ENCODE results near the gene ZBTB8OS.
A peak's percentile ranks its signal among the peaks of the same experiment; 100 is the strongest.
"Not testable (repeated sequence)": the region's sequence is repeated elsewhere in the genome, so short reads cannot be mapped to it uniquely, and the experiment has no call there.

The ZBTB8OS gene

GRCh38 chr1:32650248-32650751 lies at the start of gene ZBTB8OS:
Gene ZBTB8OS, minus strand, starts transcription at chr1:32650550. Its CDS starts 21 bp downstream, at chr1:32650529.
- peak; percentile 77 to 81 for DNase-seq (ENCODE audit: low read depth in 2 of 2)

- DNase-seq (ENCODE audit: low read depth in 2 of 2), result not testable (repeated sequence)
Observed at GRCh38 chr1:32696996-32697395, 46.6 kb upstream of the ZBTB8OS start.

GRCh38 chr1:32696041-32696440 lies 45.7 kb upstream of the ZBTB8OS start:
- no peak for DNase-seq (ENCODE audit: low read depth in 2 of 2)

GRCh38 chr1:32695098-32695904 lies 45.0 kb upstream of the ZBTB8OS start:
- no peak for DNase-seq (ENCODE audit: low read depth in 2 of 2)

- no peak for DNase-seq (ENCODE audit: low read depth in 2 of 2)
Observed at GRCh38 chr1:32693455-32694174, 43.3 kb upstream of the ZBTB8OS start.

GRCh38 chr1:32686387-32686786 lies 36.0 kb upstream of the ZBTB8OS start:
- DNase-seq (ENCODE audit: low read depth in 2 of 2), result no peak

- DNase-seq (ENCODE audit: low read depth in 2 of 2), result no peak
Observed at GRCh38 chr1:32685498-32685897, 35.1 kb upstream of the ZBTB8OS start.

GRCh38 chr1:32684167-32684811 lies 33.9 kb upstream of the ZBTB8OS start:
- DNase-seq (ENCODE audit: low read depth in 2 of 2), result no peak

GRCh38 chr1:32683397-32683796 lies 33.0 kb upstream of the ZBTB8OS start:
- DNase-seq (ENCODE audit: low read depth in 2 of 2), result no peak

- no peak for DNase-seq (ENCODE audit: low read depth in 2 of 2)
Observed at GRCh38 chr1:32681999-32682398, 31.6 kb upstream of the ZBTB8OS start.

- DNase-seq (ENCODE audit: low read depth in 2 of 2), result no peak
Observed at GRCh38 chr1:32681509-32681908, 31.2 kb upstream of the ZBTB8OS start.

GRCh38 chr1:32680642-32681041 lies 30.3 kb upstream of the ZBTB8OS start:
- DNase-seq (ENCODE audit: low read depth in 2 of 2), result no peak

- not testable (repeated sequence) for DNase-seq (ENCODE audit: low read depth in 2 of 2)
Observed at GRCh38 chr1:32679993-32680392, 29.6 kb upstream of the ZBTB8OS start.

- no peak for DNase-seq (ENCODE audit: low read depth in 2 of 2)
Observed at GRCh38 chr1:32676945-32677344, 26.6 kb upstream of the ZBTB8OS start.

- not testable (repeated sequence) for DNase-seq (ENCODE audit: low read depth in 2 of 2)
Observed at GRCh38 chr1:32668716-32669115, 18.4 kb upstream of the ZBTB8OS start.

- no peak for DNase-seq (ENCODE audit: low read depth in 2 of 2)
Observed at GRCh38 chr1:32666901-32667566, 16.7 kb upstream of the ZBTB8OS start.

- DNase-seq (ENCODE audit: low read depth in 2 of 2), result no peak
Observed at GRCh38 chr1:32665915-32666314, 15.6 kb upstream of the ZBTB8OS start.

GRCh38 chr1:32659581-32659980 lies 9.2 kb upstream of the ZBTB8OS start:
- no peak for DNase-seq (ENCODE audit: low read depth in 2 of 2)

- no peak for DNase-seq (ENCODE audit: low read depth in 2 of 2)
Observed at GRCh38 chr1:32652244-32652962, 2.1 kb upstream of the ZBTB8OS start.

GRCh38 chr1:32651461-32652073 lies 1.2 kb upstream of the ZBTB8OS start:
- DNase-seq (ENCODE audit: low read depth in 2 of 2), result no peak

All from stimulated activated CD4-positive, alpha-beta T cell treated with anti-CD3 and anti-CD28 coated beads, Interleukin-15, amount 100 ng/mL, for 48 hours (primary cell).